A673 (cell line): ENCODE results near the gene ALG8. TPM values are rescaled to one million over a fixed set of nuclear protein-coding genes. Genes with fewer than 3 reads are reported as not detected.

Experiments used
- BruUV-seq: library from RNA; stranded (reverse); fragments of 400-500 nt; replicated peaks from 2 replicates; lab custom pipeline; 2021; lab: Mats Ljungman, UMichigan
- CTCF ChIA-PET: fragments of 300-600 bp; sonication (Branson Sonifier 250); formaldehyde crosslinking; loops from one replicate; lab custom pipeline; 2022; ENCODE audit warnings: antibody characterized with exemption; lab: Charles Lee
- POLR2A ChIA-PET: fragments of 300-600 bp; sonication (Branson Sonifier 250); formaldehyde crosslinking; loops from one replicate; lab custom pipeline; 2022; ENCODE audit warnings: antibody characterized with exemption; ENCODE audit not compliant: low non-redundant PET; lab: Charles Lee
- DNase-seq: peaks from one replicate; pipeline ENCODE4 v3.0.0-alpha.2; 2015; ENCODE audit warnings: low spot score
- H3K27ac ChIP-seq: fragments of 200-600 bp; sonication (generic); 2 replicates; pipeline ENCODE4 v1.5.1; 2016; ENCODE audit warnings: mixed run types, low read depth, mild to moderate bottlenecking, mixed read lengths, antibody characterized with exemption, low read length; ENCODE audit not compliant: poor library complexity, severe bottlenecking
- H3K27me3 ChIP-seq: fragments of 200-600 bp; sonication (generic); replicated peaks from 2 replicates; pipeline ENCODE4 v1.6.1; 2017; ENCODE audit warnings: mixed run types, low read depth, mild to moderate bottlenecking, mixed read lengths, antibody characterized with exemption, low read length; ENCODE audit not compliant: insufficient read depth, poor library complexity
- H3K36me3 ChIP-seq: fragments of 200-600 bp; sonication (generic); 2 replicates; pipeline ENCODE4 v1.6.1; 2016; ENCODE audit warnings: mixed run types, mild to moderate bottlenecking, mixed read lengths, antibody characterized with exemption, low read length; ENCODE audit not compliant: insufficient read depth, poor library complexity, severe bottlenecking
- H3K4me1 ChIP-seq: fragments of 200-600 bp; sonication (generic); 2 replicates; pipeline ENCODE4 v1.6.1; 2017; ENCODE audit warnings: mixed run types, mild to moderate bottlenecking, mixed read lengths, antibody characterized with exemption, low read length; ENCODE audit not compliant: insufficient read depth, poor library complexity, severe bottlenecking
- H3K4me3 ChIP-seq: fragments of 200-600 bp; sonication (generic); 2 replicates; pipeline ENCODE4 v1.5.1; 2016; ENCODE audit warnings: low read depth, mixed run types, mild to moderate bottlenecking, mixed read lengths, low read length; ENCODE audit not compliant: poor library complexity, severe bottlenecking
- H3K9me3 ChIP-seq: fragments of 200-600 bp; sonication (generic); 2 replicates; pipeline ENCODE4 v1.6.1; 2016; ENCODE audit warnings: mixed run types, low read depth, mild to moderate bottlenecking, mixed read lengths, antibody characterized with exemption, low read length; ENCODE audit not compliant: poor library complexity, severe bottlenecking
- EZH2 ChIP-seq: fragments of 200-600 bp; sonication (generic); IDR thresholded peaks from 2 replicates; pipeline ENCODE4 v1.6.1; 2017; ENCODE audit warnings: borderline replicate concordance, low read depth, mild to moderate bottlenecking, mixed read lengths, antibody characterized with exemption, low read length; ENCODE audit not compliant: poor library complexity, severe bottlenecking
- intact Hi-C: fragments of 100-400 bp; cut with micrococcal nuclease; formaldehyde crosslinking; loops from one replicate; pipeline ENCODE4 v1.10.0; 2022; ENCODE audit not compliant: unreplicated experiment
- total RNA-seq: library from RNA; stranded (reverse); gene quantifications from 2 replicates; pipeline ENCODE4 v1.2.3, GENCODE V29; 2021
- TF ChIP-seq, protein P1 (sequence below): fragments of 300-800, 200-600 bp; sonication (generic); conservative IDR thresholded peaks from 2 replicates; pipeline ENCODE4 v1.5.1; 2017; ENCODE audit warnings: low read depth, mild to moderate bottlenecking, antibody characterized with exemption, low read length, moderate library complexity, mixed read lengths

Gene ALG8
- total RNA-seq, 1 experiment from 2014 or later: 131 TPM

GRCh38 chr11:78057462-78058055 lies 81.9 kb downstream of the ALG8 start:
- Histone ChIP-seq H3K36me3 (no peaks in the 10 kb centered on the region), H3K9me3 (no peaks in the 10 kb centered on the region), H3K4me1 (no peaks in the 10 kb centered on the region), H3K27me3 (no peaks in the 10 kb centered on the region), H3K4me3 (no peak overlapping the region), H3K27ac (no peak overlapping the region)
- ChIA-PET POLR2A (interaction anchor here (0.5 kb wide), 1 partner anchor 362 kb away, joined by 4 read pairs; no protein-coding TSS in a partner anchor), CTCF (no interaction called here)
- BruUV-seq: no TSS peak
- intact Hi-C loops: no loop called here
- no peak for TF ChIP-seq EZH2
- TF ChIP-seq, protein P1, sequence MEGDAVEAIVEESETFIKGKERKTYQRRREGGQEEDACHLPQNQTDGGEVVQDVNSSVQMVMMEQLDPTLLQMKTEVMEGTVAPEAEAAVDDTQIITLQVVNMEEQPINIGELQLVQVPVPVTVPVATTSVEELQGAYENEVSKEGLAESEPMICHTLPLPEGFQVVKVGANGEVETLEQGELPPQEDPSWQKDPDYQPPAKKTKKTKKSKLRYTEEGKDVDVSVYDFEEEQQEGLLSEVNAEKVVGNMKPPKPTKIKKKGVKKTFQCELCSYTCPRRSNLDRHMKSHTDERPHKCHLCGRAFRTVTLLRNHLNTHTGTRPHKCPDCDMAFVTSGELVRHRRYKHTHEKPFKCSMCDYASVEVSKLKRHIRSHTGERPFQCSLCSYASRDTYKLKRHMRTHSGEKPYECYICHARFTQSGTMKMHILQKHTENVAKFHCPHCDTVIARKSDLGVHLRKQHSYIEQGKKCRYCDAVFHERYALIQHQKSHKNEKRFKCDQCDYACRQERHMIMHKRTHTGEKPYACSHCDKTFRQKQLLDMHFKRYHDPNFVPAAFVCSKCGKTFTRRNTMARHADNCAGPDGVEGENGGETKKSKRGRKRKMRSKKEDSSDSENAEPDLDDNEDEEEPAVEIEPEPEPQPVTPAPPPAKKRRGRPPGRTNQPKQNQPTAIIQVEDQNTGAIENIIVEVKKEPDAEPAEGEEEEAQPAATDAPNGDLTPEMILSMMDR: no peak
- no peak for DNase-seq

DNA sequence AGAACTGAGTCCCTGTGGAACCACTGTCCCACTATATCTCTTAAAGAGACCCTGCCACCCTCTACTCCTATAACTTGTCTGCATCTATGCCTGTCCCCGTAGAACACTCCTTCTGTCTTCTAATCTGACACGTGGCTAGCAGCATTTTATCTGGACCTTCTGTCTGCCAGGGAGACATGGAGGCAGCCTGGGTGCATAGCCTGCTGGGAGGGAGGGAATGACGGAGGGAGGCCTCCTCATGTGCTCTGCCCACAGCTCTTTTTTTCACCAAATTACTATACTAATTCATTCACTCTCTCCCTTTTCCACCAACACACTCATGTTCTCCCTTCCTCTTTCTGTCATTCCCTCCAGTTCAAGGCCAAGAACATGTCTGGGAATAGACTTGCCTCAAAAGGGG lies 83.3 kb downstream of the ALG8 start:
- no peaks in the 10 kb centered on the region for H3K9me3 ChIP-seq
- H3K27ac ChIP-seq: no peak overlapping the region
- H3K4me3 ChIP-seq: no peak overlapping the region
- TF ChIP-seq, protein P1: no peak
- no peak for TF ChIP-seq EZH2
- ChIA-PET POLR2A (no interaction called here), CTCF (no interaction called here)
- intact Hi-C loops: no loop called here
- BruUV-seq: no TSS peak
- DNase-seq: no peak
- H3K27me3 ChIP-seq: no peaks in the 10 kb centered on the region
- H3K36me3 ChIP-seq: no peaks in the 10 kb centered on the region
- no peaks in the 10 kb centered on the region for H3K4me1 ChIP-seq

GRCh38 chr11:78054971-78055370 lies 84.5 kb downstream of the ALG8 start:
- BruUV-seq: no TSS peak
- Histone ChIP-seq H3K27ac (no peak overlapping the region), H3K36me3 (no peaks in the 10 kb centered on the region), H3K9me3 (no peaks in the 10 kb centered on the region), H3K27me3 (no peaks in the 10 kb centered on the region), H3K4me3 (no peak overlapping the region), H3K4me1 (no peaks in the 10 kb centered on the region)
- no peak for TF ChIP-seq EZH2
- TF ChIP-seq, protein P1: no peak
- intact Hi-C loops: no loop called here
- no peak for DNase-seq
- ChIA-PET POLR2A (no interaction called here), CTCF (interaction anchor here (1.0 kb wide), 1 partner anchor 8 kb away, joined by 3 read pairs; no protein-coding TSS in a partner anchor)
